ENCODE data around the gene ITIH4.

ITIH4 gene

DNA sequence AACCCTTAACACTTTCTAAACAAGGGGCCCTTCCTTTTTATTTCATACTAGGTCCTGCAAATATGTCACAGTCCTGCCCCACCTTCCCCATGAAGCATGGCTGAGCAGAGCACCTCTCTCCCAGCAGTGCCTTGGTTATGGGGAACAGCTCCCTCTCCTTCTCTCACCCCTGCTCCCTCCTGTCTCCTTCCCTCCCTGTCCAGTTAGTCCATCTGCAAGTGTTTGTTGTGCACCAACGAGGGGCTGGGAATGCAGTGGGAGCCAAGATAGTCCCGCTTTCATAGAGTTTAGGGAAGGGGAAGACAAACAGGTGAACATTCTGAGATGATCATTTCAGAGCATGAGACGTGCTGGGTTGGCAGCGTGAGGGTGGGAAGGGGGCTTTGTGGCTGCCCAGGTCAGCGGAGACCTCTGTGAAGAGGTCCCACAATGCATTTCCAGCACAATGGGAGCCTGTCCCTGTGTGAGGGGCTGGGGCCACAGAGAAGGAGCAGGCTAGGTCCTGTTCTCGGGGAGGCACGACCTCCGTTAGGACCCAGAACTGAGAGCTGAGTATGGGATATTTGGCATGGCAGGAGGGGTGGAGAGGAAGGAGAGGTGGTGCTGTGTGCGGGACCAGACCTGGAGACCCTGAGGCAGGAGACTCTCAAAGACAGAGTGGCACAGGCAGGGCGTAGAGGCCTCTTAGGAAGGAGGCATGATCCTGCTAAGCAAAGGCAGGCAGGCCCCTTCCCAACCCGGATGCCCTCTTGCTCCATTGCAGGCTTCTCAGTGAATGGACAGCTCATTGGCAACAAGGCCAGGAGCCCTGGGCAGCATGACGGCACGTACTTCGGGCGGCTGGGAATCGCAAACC is 41.4 kb downstream of the ITIH4 start:
- no peak for DNase-seq (ENCODE audit: low read depth, low spot score)
- no peak overlapping the region for H3K4me3 ChIP-seq (ENCODE audit: low read depth, low read length)
- ChIA-PET CTCF (interaction anchor here (1.1 to 1.5 kb wide), 2 partner anchors 9 to 10 kb away, joined by 3 to 4 read pairs; no protein-coding TSS in a partner anchor), POLR2A (no interaction called here)
- TF ChIP-seq, protein P1, sequence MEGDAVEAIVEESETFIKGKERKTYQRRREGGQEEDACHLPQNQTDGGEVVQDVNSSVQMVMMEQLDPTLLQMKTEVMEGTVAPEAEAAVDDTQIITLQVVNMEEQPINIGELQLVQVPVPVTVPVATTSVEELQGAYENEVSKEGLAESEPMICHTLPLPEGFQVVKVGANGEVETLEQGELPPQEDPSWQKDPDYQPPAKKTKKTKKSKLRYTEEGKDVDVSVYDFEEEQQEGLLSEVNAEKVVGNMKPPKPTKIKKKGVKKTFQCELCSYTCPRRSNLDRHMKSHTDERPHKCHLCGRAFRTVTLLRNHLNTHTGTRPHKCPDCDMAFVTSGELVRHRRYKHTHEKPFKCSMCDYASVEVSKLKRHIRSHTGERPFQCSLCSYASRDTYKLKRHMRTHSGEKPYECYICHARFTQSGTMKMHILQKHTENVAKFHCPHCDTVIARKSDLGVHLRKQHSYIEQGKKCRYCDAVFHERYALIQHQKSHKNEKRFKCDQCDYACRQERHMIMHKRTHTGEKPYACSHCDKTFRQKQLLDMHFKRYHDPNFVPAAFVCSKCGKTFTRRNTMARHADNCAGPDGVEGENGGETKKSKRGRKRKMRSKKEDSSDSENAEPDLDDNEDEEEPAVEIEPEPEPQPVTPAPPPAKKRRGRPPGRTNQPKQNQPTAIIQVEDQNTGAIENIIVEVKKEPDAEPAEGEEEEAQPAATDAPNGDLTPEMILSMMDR (IDR thresholded peaks at IDR 0.05; ENCODE audit: insufficient read depth, low read length, missing control alignments) = no peak

DNA sequence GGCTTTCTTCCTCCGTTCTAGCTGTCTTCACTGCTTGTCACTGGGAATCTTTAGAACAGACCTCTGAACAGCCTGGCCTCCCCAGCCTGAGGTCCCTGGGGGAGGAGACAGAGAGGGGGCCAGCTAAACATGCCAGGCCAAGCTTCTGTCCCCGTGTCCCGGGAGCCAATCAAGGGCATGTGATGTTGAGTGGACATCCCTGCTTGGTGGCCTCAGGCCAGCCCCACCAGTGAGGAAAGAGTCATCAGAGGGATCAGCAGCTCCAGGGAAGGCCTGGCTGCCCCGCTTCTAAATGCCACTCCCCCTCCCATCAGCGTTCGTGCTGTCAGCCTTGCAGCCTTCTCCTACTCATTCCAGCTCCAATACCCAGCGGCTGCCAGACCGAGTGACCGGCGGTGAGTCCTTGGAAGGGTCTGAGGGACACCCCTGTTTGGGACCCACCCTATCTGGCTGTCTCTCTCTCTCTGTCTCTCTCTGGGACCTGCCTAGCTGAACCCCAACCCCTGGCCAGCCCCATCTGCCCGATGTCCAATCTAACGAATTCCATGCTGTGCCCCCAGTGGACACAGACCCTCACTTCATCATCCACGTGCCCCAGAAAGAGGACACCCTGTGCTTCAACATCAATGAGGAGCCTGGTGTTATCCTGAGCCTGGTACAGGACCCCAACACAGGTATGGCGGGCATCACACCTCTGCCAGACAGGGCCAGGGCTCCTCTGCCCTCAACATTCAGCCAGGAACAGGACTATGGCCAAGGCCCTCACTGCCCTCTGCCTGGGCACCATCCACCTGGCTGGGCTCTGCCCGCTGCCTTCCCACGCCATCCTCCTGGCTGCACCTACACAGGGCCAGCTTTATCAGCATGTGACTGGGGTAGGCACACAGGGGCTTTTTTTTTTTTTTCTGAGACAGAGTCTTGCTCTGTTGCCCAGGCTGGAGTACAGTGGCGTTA is 42.5 kb downstream of the ITIH4 start:
- TF ChIP-seq, protein P1 (IDR thresholded peaks at IDR 0.05; ENCODE audit: insufficient read depth, low read length, missing control alignments) = no peak
- no peak for DNase-seq (ENCODE audit: low read depth, low spot score)
- CTCF ChIA-PET = interaction anchor here (1.4 kb wide), 1 partner anchor 33 kb away, joined by 3 read pairs; no protein-coding TSS in a partner anchor
- no peak overlapping the region for H3K4me3 ChIP-seq (ENCODE audit: low read depth, low read length)
- POLR2A ChIA-PET = no interaction called here

DNA sequence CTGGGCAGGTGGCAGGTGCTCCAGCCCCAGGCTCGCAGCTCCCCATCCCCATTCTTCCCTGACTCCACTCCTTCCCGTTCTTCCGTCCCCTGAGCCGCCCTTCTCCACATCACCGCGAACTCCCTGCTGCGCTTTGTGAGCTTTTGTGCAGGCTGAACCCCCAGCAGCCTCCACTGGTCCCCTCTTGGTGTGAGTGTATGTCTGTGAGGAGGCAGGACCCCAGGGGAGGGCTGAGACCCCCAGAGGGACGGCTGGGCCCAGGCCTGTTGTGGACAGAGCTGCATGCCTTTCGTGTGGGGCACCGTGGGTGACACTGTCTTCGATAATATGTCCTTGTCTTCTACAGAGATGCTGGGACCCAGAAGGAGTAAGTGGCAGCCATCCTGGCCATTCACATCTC is 43.2 kb downstream of the ITIH4 start:
- POLR2A ChIA-PET = no interaction called here
- H3K4me3 ChIP-seq (ENCODE audit: low read depth, low read length) = no peak overlapping the region
- no peak for DNase-seq (ENCODE audit: low read depth, low spot score)
- CTCF ChIA-PET = interaction anchor here (1.4 kb wide), 1 partner anchor 34 kb away, joined by 3 read pairs; no protein-coding TSS in a partner anchor
- TF ChIP-seq, protein P1 (IDR thresholded peaks at IDR 0.05; ENCODE audit: insufficient read depth, low read length, missing control alignments) = no peak

DNA sequence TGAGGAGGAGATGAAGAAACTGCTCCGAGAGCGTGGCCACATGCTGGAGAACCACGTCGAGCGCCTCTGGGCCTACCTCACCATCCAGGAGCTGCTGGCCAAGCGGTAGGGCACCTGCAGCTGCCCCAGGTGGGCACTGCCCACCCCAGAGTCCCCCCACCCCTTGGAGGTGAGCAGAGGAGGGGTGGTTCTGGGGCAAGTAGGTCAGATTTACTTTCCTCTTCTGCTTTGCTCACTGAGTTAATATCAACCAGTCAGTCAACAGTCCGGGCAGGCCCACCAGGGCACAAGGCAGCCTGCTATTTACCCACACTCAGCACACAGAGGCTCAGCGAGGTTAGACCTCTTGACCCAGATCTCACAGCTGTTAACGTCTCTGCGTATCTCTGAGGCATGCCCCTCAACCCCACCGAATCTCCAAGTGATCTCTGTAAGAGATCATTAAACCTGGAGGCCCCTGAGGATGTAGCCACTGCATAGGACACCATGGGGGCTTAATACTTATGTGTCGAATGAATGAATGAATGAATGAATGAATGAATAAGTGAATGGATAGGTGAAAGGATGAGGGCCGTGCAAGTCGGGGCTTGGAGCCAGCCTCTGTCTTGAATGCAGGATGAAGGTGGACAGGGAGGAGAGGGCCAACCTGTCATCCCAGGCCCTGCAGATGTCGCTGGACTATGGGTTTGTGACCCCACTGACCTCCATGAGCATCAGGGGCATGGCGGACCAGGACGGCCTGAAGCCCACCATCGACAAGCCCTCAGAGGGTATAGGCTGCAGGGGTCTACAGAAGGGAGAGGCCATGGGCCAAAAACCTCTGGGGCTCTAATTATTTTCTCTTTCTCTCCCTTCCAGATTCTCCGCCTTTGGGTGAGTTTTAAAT is 43.9 kb downstream of the ITIH4 start:
- DNase-seq (ENCODE audit: low read depth, low spot score) = no peak
- ChIA-PET CTCF (interaction anchor here (1.5 kb wide), 1 partner anchor 12 kb away, joined by 4 read pairs; no protein-coding TSS in a partner anchor), POLR2A (no interaction called here)
- no peak overlapping the region for H3K4me3 ChIP-seq (ENCODE audit: low read depth, low read length)
- TF ChIP-seq, protein P1 (IDR thresholded peaks at IDR 0.05; ENCODE audit: insufficient read depth, low read length, missing control alignments) = no peak

DNA sequence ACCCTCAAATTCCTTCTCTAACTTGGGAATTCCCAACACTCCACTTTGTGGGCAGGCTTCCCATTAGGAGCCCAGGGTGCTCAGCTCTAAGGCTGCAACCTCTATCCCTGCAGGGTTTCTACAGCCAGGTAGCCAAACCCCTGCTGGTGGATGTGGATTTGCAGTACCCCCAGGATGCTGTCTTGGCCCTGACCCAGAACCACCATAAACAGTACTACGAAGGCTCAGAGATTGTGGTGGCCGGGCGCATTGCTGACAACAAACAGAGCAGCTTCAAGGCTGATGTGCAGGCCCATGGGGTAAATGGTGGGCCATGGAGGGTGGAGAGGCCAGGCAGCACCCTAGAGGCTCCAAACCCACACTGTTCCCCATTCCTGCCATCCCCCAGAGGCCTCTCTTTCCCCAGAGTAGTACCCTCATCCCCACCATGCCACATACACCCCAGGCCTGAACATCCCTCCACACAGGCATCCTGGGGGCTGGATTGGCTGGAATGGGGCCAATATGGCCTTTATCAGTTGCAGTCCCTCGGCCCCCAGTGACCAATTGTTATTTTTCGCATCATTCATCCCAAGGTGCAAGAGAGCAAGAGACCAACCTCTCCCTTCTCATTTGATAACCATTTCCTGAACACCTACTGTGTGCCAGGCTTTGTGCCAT is 45.4 kb downstream of the ITIH4 start:
- TF ChIP-seq, protein P1 (IDR thresholded peaks at IDR 0.05; ENCODE audit: insufficient read depth, low read length, missing control alignments) = no peak
- POLR2A ChIA-PET = no interaction called here
- DNase-seq (ENCODE audit: low read depth, low spot score) = no peak
- CTCF ChIA-PET = no interaction called here
- no peak overlapping the region for H3K4me3 ChIP-seq (ENCODE audit: low read depth, low read length)
